Omental fat pad (tissue), 4 donors: ENCODE results near the gene ALDH1A2. TPM values are rescaled to one million over a fixed set of nuclear protein-coding genes. Genes with fewer than 3 reads are reported as not detected.

Experiments
- ATAC-seq: fragments of 150-250 bp; one replicate; pipeline ENCODE4 v1.9.1; 2016; ENCODE audit warnings: mild to moderate bottlenecking, moderate library complexity; ENCODE audit not compliant: low FRiP score
- DNase-seq: peaks from one replicate; pipeline ENCODE4 v3.0.0-alpha.2; 2019; ENCODE audit warnings: low spot score
- total RNA-seq, 4 donors: library from RNA; depleted of rRNA; stranded (reverse); fragments of >200 nt; gene quantifications; one replicate each; pipeline ENCODE4 v1.1.0, GENCODE V29; 2016
- TF ChIP-seq, protein P1 (sequence below), 3 donors: fragments of 450-650 bp; IDR thresholded peaks; one replicate each; pipeline ENCODE4 v1.5.1; 2016 to 2017; ENCODE audit warnings: antibody characterized with exemption in 3 of 3, mild to moderate bottlenecking in 3 of 3, moderate library complexity in 2 of 3

ALDH1A2 gene
- total RNA-seq, 4 donors from 2014 or later = 16.6 to 172 (median 69.6) TPM

DNA sequence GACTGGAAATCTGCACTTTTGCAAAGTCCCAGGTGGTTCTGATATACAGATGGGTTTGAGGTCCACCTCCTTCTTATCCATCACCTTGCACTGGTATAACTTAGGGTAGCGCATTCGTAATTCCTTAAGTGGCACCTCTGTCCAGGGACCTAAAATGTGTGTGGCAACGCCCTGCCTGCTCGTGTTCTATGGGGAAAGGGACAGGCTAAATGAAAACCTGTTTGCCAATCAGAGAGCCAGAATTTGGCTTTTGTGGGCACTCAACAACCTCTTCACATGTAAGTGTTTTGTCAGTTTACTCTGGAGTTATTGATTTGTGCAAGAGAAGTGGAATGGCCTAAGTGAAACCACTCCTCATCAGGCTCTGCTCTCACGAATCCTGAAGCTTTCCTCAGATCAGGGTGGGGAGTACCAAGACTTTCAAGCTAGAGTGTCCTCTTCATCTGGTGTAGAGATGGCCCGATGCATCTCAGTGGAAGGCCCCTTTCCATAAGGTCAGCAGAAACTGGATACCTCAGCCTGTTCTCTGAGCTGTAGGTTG lies 138.3 kb downstream of the ALDH1A2 start:
- ATAC-seq = no peak
- TF ChIP-seq, protein P1, sequence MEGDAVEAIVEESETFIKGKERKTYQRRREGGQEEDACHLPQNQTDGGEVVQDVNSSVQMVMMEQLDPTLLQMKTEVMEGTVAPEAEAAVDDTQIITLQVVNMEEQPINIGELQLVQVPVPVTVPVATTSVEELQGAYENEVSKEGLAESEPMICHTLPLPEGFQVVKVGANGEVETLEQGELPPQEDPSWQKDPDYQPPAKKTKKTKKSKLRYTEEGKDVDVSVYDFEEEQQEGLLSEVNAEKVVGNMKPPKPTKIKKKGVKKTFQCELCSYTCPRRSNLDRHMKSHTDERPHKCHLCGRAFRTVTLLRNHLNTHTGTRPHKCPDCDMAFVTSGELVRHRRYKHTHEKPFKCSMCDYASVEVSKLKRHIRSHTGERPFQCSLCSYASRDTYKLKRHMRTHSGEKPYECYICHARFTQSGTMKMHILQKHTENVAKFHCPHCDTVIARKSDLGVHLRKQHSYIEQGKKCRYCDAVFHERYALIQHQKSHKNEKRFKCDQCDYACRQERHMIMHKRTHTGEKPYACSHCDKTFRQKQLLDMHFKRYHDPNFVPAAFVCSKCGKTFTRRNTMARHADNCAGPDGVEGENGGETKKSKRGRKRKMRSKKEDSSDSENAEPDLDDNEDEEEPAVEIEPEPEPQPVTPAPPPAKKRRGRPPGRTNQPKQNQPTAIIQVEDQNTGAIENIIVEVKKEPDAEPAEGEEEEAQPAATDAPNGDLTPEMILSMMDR (IDR thresholded peaks at IDR 0.05) = no peak
- no peak for DNase-seq

DNA sequence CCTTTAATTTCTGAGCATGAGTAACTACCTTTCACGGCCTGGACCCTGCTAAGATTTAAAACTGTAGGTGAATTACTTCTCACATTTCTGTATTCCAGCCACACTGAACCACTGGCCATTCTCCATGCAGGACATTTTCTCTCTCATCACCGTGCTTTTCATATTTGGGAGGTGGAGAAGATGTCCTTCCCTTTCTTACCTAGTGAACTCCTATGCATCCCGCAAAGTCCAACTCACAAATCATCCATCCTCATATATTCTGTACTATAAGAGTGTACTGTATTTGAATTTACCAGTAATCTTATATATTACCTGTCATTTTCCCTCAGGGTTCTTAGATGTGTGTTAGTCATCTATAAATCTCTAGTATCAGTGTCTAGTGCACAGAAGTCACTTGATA lies 139.9 kb downstream of the ALDH1A2 start:
- TF ChIP-seq, protein P1 (IDR thresholded peaks at IDR 0.05) = no peak
- DNase-seq (no peak), ATAC-seq (no peak)

DNA sequence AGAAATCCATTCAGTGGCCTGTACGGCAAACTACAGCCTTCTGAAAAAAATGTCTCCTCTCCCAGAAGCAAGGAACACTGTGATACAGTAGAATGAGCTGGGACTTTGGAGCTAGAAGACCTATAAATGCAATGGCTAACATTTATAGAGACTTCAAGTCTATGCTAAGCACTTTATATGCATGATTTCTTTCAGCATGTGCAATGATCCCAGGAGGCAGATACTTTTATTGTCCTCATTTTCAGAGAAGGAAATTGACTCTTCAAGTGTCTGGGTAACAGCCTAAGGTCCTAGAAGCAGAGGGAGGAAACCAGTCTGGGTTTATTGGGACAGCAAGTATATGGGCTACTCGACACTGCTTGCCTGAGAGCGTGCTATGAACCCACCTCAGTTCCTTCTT lies 140.9 kb downstream of the ALDH1A2 start:
- no peak for DNase-seq
- ATAC-seq = no peak
- TF ChIP-seq, protein P1 (IDR thresholded peaks at IDR 0.05) = no peak

DNA sequence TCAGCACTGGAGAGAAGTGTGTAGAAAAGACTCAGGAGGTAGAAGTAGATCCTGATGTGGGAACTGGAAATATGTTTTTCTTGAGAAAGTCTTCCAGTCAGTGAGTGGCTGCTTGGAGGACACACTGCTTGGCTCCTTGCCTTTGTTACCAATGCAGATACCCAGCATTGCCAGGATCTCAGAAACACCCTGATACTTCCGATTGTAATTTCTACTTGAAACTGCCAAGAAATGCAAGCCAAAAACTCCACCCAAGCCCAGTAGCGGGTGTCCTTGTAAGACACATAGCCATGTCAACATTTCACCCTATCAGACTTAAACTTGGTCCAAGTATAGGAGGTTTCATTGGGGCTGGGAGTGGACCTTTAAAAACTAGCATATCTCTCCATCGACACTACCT lies 141.8 kb downstream of the ALDH1A2 start:
- TF ChIP-seq, protein P1 (IDR thresholded peaks at IDR 0.05) = no peak
- ATAC-seq = peak; percentile 36
- DNase-seq = no peak

DNA sequence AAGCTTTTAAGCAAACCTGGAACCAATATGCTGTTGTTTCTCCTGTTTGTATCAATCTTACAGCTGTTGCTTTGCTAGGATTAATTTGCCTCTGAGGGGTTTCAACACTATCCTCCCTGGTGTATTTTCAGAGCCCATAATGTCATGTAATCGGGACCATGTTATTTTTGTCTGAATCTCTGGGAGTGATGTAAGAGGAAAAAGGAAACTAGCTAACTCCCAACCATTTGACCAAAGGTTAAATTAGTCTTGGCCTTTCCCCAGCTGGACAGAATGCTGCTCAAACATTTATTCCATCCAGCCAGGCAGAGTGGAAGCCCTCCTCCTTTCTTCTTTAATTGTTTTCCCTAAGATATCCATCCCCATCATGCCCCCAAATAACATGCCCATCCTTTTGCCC lies 142.2 kb downstream of the ALDH1A2 start:
- no peak for DNase-seq
- peak; percentile 45 for ATAC-seq
- TF ChIP-seq, protein P1 (IDR thresholded peaks at IDR 0.05) = no peak

DNA sequence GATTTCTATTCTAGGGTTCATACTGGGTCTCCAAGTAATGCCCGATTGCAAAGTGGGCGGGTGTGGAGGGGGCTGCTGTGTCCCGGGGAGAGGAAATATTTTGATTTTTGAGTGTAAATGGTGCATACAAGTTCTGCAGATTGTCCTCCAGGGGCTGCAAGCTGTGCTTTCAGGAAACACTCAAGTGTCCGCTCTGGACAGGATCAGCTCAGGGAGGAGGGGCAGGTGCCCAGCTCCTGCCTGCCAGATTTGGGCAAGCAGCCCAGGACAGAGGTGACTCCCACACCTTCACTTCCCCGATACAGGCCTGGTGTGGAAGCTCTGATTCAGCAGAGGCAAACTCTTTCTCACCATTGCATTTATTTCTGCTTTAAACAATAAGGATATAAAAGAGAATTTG lies 142.7 kb downstream of the ALDH1A2 start:
- ATAC-seq (peak; percentile 85), DNase-seq (no peak)
- TF ChIP-seq, protein P1 (IDR thresholded peaks at IDR 0.05) = no peak

DNA sequence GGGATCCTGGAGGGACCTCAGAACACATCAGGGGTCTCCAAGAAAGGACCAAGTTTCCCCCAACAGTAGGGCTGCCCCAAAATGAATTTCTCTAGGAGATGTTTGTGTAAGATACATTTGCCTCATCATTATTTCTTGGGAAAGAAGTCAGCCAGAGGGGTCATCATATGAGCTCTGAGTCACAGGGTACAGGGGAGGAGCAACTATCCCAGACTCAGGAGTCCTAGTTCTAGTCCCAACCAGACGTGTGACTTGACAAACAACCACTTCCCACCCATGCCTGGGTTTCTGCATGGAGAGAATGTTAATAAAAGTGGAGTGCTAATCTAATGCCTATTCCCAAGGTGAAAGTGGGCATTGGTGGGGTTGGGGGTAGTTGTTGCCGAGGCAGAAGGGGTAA lies 144.1 kb downstream of the ALDH1A2 start:
- TF ChIP-seq, protein P1 (IDR thresholded peaks at IDR 0.05) = no peak
- ATAC-seq (peak; percentile 35), DNase-seq (no peak)
